ENCODE results near the gene SOX6.

The SOX6 gene

DNA sequence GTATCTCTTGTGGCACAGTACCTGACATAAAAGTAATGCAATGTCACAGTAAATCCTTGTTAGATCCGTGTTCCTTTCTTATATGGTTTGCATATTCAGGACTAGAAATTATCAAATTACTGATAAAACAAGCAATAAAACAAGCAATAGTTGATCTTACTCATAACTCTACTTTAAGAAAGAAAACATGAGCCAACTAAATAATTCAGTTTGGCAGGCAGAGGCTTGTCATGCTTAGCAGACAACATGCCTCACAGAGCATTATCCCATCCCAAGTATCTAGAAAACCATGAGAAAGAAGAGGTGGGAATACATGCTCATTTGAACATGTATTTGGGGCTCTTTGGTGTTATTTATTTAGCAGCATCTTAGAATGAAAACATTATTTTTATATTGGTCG lies 241.9 kb downstream of the SOX6 start:
- TF ChIP-seq, protein P1, sequence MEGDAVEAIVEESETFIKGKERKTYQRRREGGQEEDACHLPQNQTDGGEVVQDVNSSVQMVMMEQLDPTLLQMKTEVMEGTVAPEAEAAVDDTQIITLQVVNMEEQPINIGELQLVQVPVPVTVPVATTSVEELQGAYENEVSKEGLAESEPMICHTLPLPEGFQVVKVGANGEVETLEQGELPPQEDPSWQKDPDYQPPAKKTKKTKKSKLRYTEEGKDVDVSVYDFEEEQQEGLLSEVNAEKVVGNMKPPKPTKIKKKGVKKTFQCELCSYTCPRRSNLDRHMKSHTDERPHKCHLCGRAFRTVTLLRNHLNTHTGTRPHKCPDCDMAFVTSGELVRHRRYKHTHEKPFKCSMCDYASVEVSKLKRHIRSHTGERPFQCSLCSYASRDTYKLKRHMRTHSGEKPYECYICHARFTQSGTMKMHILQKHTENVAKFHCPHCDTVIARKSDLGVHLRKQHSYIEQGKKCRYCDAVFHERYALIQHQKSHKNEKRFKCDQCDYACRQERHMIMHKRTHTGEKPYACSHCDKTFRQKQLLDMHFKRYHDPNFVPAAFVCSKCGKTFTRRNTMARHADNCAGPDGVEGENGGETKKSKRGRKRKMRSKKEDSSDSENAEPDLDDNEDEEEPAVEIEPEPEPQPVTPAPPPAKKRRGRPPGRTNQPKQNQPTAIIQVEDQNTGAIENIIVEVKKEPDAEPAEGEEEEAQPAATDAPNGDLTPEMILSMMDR (IDR thresholded peaks at IDR 0.05; ENCODE audit: control extremely low read depth, extremely low read depth, low read depth, missing control alignments), result no peak
- CTCF ChIA-PET, result interaction anchor here (1.3 kb wide), 1 partner anchor 22 kb away, joined by 5 read pairs; no protein-coding TSS in a partner anchor
- no peak for DNase-seq (ENCODE audit: extremely low spot score)
- POLR2A ChIA-PET, result no interaction called here

DNA sequence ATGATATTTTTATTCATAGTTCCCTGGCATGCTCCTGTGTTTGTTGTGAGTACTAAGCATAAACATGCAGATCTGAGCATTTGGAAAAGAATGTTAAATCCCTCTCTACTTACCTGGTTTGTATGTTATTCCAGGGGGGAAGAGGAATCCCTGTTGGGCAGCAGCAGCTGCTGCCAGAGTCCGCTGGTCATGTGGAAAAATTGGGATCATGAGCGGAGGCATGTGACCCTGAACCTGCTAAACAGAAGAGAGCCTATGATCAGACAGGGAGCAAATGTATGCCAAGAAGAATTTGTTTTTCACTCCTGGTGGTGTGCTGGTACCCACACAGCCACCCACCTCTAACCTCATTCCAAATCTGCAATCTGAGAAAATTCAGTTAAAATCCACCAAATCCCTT lies 244.7 kb downstream of the SOX6 start:
- no peak for DNase-seq (ENCODE audit: extremely low spot score)
- TF ChIP-seq, protein P1 (IDR thresholded peaks at IDR 0.05; ENCODE audit: control extremely low read depth, extremely low read depth, low read depth, missing control alignments), result no peak
- ChIA-PET CTCF (interaction anchor here (1.0 to 1.5 kb wide), 2 partner anchors 8 to 15 kb away, joined by 3 to 4 read pairs; no protein-coding TSS in a partner anchor), POLR2A (no interaction called here)

DNA sequence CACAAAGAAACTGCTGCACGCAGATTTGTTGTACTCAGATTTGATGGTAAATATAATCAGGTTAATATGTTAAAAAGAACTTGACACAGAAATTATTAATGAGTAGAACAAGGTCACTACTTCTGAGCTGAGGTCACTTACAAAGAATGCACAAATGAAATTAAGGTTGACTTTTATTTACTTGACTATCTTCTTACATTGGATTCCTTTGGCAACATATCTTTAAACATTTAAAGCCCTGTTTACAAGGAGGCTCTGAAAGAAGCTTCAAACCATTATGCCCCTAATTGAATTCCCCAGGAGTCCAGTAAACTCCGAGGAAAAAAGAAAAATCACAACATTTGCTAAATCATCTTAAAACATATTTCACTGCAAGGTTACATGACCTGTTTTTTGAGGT lies 245.5 kb downstream of the SOX6 start:
- ChIA-PET POLR2A (no interaction called here), CTCF (interaction anchor here (1.0 to 1.5 kb wide), 3 partner anchors 9 to 16 kb away, joined by 3 to 4 read pairs (median 3); no protein-coding TSS in a partner anchor)
- TF ChIP-seq, protein P1 (IDR thresholded peaks at IDR 0.05; ENCODE audit: control extremely low read depth, extremely low read depth, low read depth, missing control alignments), result no peak
- DNase-seq (ENCODE audit: extremely low spot score), result no peak

DNA sequence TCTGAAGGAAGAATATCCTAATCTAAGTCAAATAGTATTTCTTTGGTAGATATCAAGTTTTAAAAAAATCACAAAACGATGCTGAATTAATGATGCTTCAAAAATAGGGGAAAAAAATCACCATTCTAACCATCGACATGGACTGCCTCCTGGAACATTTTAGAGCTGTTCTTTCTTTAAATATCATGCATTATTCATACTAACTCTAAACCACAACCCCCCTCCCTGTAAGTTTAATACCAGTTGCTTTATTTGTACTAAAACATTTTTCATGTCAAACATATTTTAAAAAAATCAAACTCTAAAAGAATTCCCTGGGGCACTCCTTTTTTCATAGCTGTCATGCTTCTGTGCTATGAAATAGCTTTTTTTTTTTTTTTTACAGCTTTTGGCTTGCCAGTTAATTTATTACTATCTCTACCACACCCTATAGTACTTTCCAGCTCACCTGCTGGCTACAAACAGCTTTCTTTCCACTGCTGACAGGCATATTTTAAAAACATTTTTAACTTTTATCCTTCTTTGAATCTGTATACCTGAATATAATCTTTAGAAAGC lies 256.9 kb downstream of the SOX6 start:
- TF ChIP-seq, protein P1 (IDR thresholded peaks at IDR 0.05; ENCODE audit: control extremely low read depth, extremely low read depth, low read depth, missing control alignments), result no peak
- CTCF ChIA-PET, result interaction anchor here (1.2 to 2.0 kb wide), 5 partner anchors 10 to 27 kb away, joined by 3 to 8 read pairs (median 5); no protein-coding TSS in a partner anchor
- DNase-seq (ENCODE audit: extremely low spot score), result no peak
- POLR2A ChIA-PET, result no interaction called here

DNA sequence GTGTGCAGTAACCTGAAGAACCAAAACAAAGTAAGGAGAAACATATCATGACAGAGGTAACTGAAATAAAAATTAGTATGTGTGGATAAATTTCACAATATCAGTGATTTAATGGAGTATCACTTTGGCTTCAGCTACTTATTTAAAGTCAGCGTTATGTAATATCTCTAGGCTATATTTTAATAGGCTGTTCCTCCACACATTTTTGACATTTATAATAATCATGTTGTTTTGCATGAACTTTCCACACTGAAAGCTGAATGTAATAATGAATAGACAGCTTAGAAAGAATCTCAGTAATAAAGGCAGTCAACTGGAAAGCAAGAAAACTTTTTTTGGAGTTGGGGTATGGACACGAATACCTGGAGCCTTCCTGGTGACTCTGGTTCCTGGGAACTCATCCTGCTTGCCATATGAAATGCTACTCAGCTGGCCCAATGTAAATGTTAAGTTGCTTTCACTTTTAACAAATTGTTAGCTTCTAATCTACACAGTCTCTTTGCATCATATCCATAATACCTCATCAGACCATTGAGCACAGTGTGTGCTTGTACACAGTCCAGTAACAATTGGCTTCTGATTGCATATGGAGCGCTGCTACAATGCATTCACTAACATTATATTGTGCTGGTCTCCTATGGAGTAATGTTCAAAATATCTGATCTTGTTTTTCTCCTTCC lies 257.7 kb downstream of the SOX6 start:
- no peak for DNase-seq (ENCODE audit: extremely low spot score)
- ChIA-PET CTCF (interaction anchor here (1.2 to 2.0 kb wide), 6 partner anchors 9 to 27 kb away, joined by 3 to 9 read pairs (median 6); no protein-coding TSS in a partner anchor), POLR2A (no interaction called here)

DNA sequence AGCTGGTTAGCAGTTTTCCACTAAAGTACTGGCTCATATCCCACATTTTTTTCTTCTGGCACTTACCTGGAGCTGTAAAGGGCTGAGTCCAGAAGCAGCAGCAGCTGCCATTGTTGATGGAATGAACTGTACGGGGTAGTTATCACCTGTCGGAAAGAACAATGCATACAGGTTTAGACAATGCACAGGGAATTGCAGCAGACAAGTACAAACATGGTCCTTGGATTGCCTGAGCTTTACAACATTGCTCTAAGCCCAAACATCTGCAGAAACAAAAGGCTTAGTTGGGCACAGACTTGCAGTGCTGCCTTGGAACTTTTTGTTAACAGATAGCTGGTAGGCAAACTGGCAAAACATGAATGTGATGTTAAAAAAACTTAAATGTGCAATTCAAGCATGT lies 258.8 kb downstream of the SOX6 start:
- CTCF ChIA-PET, result interaction anchor here (0.9 to 2.0 kb wide), 4 partner anchors 11 to 25 kb away, joined by 3 to 9 read pairs (median 5); no protein-coding TSS in a partner anchor
- POLR2A ChIA-PET, result no interaction called here
- DNase-seq (ENCODE audit: extremely low spot score), result no peak
- TF ChIP-seq, protein P1 (IDR thresholded peaks at IDR 0.05; ENCODE audit: control extremely low read depth, extremely low read depth, low read depth, missing control alignments), result no peak

More for the DNA sequence above, 257.7 kb downstream of the SOX6 start:
- TF ChIP-seq, protein P1 (IDR thresholded peaks at IDR 0.05; ENCODE audit: control extremely low read depth, extremely low read depth, low read depth, missing control alignments), result no peak

Data from GM10248 (cell line).